Measurements from ENCODE around the gene BIN1. TPM values are rescaled to one million over a fixed set of nuclear protein-coding genes. Genes with fewer than 3 reads are reported as not detected.

Gene BIN1
- total RNA-seq, 4 donors from 2014 or later, result 49.2 to 68.3 (median 64.2) TPM

GRCh38 chr2:127118467-127118866, 11.5 kb upstream of the BIN1 start:
- TF ChIP-seq, protein P1, sequence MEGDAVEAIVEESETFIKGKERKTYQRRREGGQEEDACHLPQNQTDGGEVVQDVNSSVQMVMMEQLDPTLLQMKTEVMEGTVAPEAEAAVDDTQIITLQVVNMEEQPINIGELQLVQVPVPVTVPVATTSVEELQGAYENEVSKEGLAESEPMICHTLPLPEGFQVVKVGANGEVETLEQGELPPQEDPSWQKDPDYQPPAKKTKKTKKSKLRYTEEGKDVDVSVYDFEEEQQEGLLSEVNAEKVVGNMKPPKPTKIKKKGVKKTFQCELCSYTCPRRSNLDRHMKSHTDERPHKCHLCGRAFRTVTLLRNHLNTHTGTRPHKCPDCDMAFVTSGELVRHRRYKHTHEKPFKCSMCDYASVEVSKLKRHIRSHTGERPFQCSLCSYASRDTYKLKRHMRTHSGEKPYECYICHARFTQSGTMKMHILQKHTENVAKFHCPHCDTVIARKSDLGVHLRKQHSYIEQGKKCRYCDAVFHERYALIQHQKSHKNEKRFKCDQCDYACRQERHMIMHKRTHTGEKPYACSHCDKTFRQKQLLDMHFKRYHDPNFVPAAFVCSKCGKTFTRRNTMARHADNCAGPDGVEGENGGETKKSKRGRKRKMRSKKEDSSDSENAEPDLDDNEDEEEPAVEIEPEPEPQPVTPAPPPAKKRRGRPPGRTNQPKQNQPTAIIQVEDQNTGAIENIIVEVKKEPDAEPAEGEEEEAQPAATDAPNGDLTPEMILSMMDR (IDR thresholded peaks at IDR 0.05), result no peak
- WGBS, 2 donors, result 85 to 90% methylated on average over 6 of the region's 6 CpGs
- Histone ChIP-seq H3K27ac (no peak overlapping the region), H3K4me1 (no peaks in the 10 kb centered on the region), H3K36me3 (no peaks in the 10 kb centered on the region), H3K27me3 (no peaks in the 10 kb centered on the region), H3K4me3 (replicated peaks in 1 of 3) (no peak overlapping the region), H3K9me3 (no peaks in the 10 kb centered on the region)
- DNase-seq, result no peak
- intact Hi-C loops (cut with DNase I), result no loop called here

GRCh38 chr2:127118038-127118437, 11.1 kb upstream of the BIN1 start:
- no peaks in the 10 kb centered on the region for H3K4me1 ChIP-seq
- 89 to 95% methylated on average over 5 of the region's 5 CpGs for WGBS, 2 donors
- DNase-seq, result no peak
- no peak overlapping the region for H3K27ac ChIP-seq
- H3K27me3 ChIP-seq, result no peaks in the 10 kb centered on the region
- H3K4me3 ChIP-seq (replicated peaks in 1 of 3), result no peak overlapping the region
- TF ChIP-seq POLR2A (IDR thresholded peaks at IDR 0.05), result no peak
- TF ChIP-seq, protein P1 (IDR thresholded peaks at IDR 0.05), result no peak
- no peaks in the 10 kb centered on the region for H3K36me3 ChIP-seq
- intact Hi-C loops (cut with DNase I), result no loop called here
- no peaks in the 10 kb centered on the region for H3K9me3 ChIP-seq

DNA sequence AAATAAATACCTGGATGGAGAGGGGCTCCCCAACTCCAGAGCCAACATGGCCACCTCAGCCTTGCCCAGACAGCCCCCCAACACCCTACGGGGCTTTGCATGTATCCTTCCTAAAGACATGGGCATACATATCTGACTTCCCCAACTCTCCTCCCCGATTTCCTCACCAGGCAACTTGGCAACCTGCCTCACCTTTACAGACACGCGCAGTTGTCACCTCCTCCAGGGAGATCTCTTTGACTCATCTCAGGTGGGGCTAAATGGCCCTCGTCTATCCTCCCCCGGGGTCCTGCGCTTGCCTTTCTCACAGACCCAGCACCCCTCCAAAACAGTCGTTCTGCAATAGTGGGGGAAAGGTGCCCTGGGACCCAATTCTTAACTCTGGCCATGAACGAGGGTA, 10.6 kb upstream of the BIN1 start:
- WGBS, 2 donors, result 95 to 96% methylated on average over 9 of the region's 9 CpGs
- H3K27me3 ChIP-seq, result no peaks in the 10 kb centered on the region
- no peaks in the 10 kb centered on the region for H3K9me3 ChIP-seq
- H3K4me3 ChIP-seq (replicated peaks in 1 of 3), result no peak overlapping the region
- no peaks in the 10 kb centered on the region for H3K36me3 ChIP-seq
- DNase-seq, result no peak
- no peak overlapping the region for H3K27ac ChIP-seq
- intact Hi-C loops (cut with DNase I), result no loop called here
- H3K4me1 ChIP-seq, result no peaks in the 10 kb centered on the region
- TF ChIP-seq POLR2A (IDR thresholded peaks at IDR 0.05), result no peak
- TF ChIP-seq, protein P1 (IDR thresholded peaks at IDR 0.05), result no peak

DNA sequence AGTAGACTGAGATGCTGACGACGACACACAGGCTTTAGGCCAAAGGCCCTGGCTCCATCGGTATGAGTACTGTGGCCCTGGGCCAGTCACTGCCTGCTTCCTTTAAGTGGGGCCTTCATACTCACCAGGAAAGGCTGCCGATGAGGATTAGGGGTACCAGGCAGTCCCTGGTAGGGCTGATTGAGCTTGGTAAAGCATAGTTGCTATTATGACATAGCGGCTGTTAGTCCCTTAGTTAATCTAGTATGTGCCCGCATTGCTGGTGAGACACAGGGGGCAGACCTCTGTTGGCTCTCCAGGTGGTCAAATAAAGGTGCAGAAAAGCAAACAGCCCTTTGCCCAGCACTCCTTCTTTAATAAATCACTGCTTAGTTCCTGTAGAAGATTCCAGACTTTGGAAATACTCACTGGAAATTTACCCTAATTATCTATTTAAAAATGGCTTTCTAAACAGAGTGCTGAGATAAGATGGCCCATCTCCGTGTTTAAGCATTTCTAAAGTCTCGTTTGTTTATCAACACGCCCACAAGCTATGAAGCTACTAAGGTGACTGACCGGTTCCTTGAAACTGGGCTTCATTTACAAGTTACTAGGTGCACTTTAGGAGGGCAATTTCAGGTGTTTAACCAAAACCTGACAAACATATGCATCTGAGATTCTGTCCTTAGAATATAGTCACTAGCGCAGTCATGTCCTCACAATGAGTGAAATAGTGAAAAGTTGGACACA, 8.7 kb upstream of the BIN1 start:
- TF ChIP-seq POLR2A (IDR thresholded peaks at IDR 0.05), result no peak
- TF ChIP-seq, protein P1 (IDR thresholded peaks at IDR 0.05), result no peak
- H3K4me3 ChIP-seq (replicated peaks in 1 of 3), result no peak overlapping the region
- intact Hi-C loops (cut with DNase I), result no loop called here
- no peaks in the 10 kb centered on the region for H3K27me3 ChIP-seq
- no peak for DNase-seq
- H3K9me3 ChIP-seq, result no peaks in the 10 kb centered on the region
- H3K27ac ChIP-seq, result no peak overlapping the region
- no peaks in the 10 kb centered on the region for H3K36me3 ChIP-seq
- H3K4me1 ChIP-seq, result no peaks in the 10 kb centered on the region
- 83 to 86% methylated on average over 10 to 11 of the region's 11 CpGs for WGBS, 2 donors

DNA sequence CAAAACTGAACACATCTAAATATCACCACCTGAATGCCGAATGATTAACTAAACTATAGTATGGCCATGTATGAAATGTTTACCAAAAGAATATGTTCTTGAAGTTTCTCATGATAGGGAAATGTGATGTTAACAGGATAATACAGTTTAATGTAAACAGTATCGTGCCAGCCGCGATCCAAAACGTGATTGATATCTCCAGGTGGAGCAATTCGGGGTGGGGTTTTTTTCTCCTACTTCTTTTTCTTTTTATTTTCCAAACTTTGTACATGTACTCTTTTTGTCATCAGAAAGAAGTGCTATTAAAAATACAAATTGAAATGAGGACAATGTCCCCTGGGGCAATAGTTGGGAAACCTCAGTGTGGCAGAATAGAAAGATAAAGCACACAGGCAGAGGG, 4.0 kb upstream of the BIN1 start:
- DNase-seq, result no peak
- intact Hi-C loops (cut with DNase I), result no loop called here
- Histone ChIP-seq H3K36me3 (no peaks in the 10 kb centered on the region), H3K4me3 (replicated peaks in 1 of 3) (no peak overlapping the region), H3K4me1 (peaks cover 0 to 8% of the 10 kb centered on the region in 2 donors), H3K9me3 (no peaks in the 10 kb centered on the region), H3K27me3 (no peaks in the 10 kb centered on the region), H3K27ac (no peak overlapping the region)
- TF ChIP-seq, protein P1 (IDR thresholded peaks at IDR 0.05), result no peak
- no peak for TF ChIP-seq POLR2A (IDR thresholded peaks at IDR 0.05)
- WGBS, 2 donors, result 81 to 82% methylated on average over 6 of the region's 6 CpGs

Measured in thyroid gland (tissue), 4 donors.